ENCODE measurements around the gene TSPAN18.

DNA sequence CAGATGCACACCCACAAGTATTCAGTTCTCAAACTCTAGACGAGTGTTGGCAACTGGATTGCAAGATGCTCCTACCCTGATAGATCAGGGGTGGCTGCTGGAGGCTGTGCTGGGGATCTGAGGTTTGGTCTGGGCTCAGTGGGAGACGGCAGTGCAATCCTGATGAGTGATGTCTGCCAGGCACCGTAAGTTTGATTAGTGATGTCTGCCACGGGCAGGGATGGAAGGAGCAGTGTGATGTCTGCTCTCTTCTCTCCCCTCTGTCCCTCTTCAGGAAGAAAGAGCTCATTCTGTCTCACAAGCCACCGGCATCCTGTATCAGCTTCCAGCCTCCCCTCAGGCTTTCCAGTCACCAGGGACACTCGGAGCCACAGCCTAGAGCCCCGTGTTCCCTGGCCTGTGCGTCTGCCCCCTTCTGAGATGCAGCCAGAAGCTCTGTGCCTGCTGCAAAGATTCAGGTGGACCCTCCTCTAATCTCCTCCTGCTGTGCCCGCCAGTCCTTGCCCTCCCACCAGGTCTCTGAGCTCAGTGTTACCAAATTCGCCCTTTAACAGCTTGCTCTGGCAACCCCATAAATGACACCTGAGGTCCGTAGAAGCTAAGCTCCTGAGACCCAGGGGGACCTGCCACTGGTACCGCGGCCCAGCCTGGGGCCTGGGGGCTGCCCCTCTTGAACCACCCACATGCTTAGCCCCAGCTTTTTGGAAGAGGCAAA, 204.0 kb downstream of the TSPAN18 start:
- no peak for TF ChIP-seq CTCF (IDR thresholded peaks at IDR 0.05)
- TF ChIP-seq POLR2A (IDR thresholded peaks at IDR 0.05) = no peak

All from thyroid gland (tissue), 4 donors.